GM19240 (cell line): ENCODE measurements around the gene FTO.
"Not testable (repeated sequence)": the region's sequence is repeated elsewhere in the genome, so short reads cannot be mapped to it uniquely, and the experiment has no call there.

Experiments used
- DNase-seq: peaks from one replicate; pipeline ENCODE4 v3.0.0; 2011; ENCODE audit warnings: low spot score; ENCODE audit not compliant: insufficient read length

Gene FTO

GRCh38 chr16:53855511-53855910 is 151.6 kb downstream of the FTO start:
- no peak for DNase-seq

DNA sequence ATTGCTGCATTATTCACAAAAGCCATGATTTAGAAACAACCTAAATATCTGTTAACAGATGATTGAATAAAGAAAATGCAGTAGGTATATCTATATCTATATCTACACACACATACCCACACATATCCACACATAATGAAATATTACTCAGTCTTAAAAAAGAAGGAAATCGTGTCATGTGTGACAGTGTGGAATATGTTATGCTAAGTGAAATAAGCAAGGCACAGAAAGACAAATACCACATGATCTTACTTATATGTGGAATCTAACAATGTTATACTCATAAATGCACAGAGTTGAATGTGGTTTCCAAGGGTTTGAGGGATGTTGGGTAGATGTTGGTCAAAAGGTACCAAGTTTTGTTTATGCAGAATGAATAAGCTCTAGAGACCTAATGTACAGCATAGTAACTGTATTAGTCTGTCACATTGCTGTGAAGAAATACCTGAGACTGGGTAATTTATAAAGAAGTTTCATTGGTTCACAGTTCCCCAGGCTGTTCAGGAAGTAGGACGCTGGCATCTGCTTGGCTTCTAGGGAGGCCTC is 156.1 kb downstream of the FTO start:
- no peak for DNase-seq

DNA sequence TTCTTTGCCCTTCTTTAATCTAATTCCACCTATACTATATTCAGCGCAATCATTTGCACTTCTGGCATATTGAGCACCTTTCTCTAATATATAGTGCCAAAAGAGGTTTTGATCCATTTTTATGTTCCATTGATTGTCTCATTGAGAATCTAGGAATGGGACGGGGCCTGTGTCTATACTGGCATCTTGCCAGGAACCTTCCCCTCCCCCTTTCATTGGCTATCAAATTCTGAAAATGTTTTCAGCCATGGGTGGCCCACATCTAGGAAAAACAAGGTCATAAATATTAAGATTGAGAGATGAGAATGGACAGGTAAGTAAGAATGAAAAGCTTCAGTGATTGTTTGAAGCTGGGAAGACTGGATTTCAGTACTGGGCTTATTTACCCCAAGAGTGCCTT is 159.9 kb downstream of the FTO start:
- no peak for DNase-seq

- DNase-seq = no peak
Measured at GRCh38 chr16:53864819-53865493, 161.0 kb downstream of the FTO start.

DNA sequence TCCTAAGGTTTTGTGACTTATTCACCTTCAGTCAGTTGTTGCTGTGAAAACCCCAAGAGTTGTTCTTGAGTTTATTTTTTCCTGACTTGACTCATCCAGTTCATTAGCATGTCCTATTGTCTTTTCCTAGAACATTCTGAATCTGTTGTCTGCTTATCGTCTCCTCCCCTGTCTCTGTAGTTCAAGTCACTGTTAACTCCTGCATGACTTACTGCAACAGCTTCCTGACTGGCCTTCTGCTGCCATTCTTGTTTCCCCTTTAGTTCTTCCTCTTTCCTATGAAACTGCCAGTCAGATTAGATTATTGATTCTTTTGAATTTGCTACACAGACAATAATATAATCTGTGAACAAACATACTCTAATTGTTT is 161.5 kb downstream of the FTO start:
- peak; percentile 6 for DNase-seq

DNA sequence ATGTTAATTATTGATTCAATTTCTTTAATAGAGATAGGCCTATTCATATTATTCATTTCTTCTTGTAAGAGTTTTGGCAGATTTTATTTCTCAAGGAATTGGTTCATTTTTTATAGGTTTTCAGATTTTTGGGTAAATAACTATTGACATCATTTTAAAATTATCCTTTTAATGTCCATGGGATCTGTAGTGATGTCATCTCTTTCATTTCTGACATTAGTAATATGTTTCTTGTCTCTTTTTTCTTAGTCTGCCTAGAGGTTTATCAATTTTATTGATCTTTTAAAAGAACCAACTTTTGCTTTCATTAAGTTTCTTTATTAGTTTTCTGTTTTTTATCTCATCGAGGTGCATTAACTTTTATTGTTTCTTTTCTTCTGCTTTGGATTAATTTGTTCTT is 162.6 kb downstream of the FTO start:
- DNase-seq = no peak

- DNase-seq = no peak
Measured at GRCh38 chr16:53870831-53871230, 166.9 kb downstream of the FTO start.

DNA sequence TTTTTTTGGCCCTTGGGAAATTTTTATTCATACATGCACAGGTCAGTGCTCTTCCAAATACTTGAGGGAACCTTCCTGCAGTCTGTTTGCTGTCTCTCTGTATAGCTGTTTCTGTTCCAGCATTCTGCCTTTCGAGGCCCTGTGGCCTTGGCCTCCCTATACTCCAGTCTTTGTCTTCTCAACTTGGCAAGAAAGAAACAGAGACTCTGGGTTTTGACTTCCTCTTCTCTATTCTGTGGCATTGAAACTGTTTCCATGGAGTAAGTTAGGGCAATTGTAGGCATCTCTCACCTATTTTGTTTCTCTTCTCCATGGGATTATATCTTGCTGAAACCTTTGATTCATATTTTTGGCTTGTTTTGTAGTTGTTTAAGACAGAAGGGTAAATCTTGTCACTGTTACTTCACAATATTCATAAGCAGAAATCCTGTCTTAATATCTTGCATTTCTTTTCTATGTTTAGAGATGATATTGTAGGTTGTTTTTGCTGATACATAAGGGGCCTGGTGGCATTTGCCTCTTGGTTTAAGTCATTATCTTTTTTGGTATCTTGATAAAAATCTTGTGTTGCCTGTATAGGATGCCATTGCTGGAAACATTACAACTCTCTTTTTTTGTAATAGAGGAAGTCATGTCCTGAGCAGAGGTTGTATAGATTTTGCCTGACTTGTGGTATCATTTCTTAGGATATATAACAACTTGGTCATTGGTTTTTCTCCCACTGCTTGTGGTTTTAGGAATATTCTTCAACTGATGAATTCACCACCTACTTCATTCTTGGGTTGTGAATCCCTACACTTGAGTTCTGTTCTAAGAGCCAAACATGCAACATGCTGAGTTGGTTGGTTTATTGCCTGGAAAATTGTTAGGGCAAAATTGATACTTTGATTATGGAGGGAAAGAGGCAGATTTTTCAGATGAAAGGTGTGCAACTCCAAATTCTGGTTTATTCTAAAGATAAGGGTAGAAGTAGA is 168.6 kb downstream of the FTO start:
- DNase-seq = no peak

GRCh38 chr16:53876811-53877210 is 172.9 kb downstream of the FTO start:
- no peak for DNase-seq

DNA sequence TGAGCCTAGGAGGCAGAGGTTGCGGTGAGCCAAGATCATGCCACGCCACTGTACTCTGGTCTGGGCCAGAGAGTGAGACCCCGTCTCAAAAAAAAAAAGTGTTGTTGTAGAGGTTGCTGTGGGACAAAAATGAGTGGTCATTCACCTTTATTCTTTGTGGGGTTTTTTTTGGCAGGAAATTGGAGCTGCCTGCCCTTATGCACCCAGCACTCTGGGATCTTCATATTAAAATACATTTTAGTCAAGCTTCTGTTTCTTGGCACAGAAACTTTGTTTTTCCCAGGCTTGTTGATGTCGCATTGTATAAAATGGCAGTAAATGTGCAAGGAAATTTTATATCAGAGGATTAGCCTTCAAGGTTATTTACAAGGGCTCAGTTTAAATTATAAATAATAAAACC is 174.3 kb downstream of the FTO start:
- DNase-seq = no peak

DNA sequence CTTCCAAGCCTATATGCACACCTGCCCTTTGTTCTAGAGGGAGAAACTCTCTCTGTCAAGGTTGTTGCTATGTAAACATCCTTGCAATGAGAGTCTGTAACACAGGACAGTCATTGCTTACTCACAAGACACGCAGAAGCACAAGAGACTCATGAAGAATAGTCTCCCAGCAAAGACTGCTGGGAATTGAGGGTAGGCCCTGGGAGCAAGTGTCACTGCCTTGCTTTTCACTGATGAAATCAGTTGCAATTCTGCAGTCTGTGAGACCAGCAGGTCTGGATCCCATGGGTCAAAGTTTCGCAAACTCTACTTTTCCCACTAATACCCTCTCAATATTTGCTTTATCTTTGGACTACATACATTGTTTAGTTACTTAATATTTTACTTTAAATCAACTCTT is 177.4 kb downstream of the FTO start:
- no peak for DNase-seq

DNA sequence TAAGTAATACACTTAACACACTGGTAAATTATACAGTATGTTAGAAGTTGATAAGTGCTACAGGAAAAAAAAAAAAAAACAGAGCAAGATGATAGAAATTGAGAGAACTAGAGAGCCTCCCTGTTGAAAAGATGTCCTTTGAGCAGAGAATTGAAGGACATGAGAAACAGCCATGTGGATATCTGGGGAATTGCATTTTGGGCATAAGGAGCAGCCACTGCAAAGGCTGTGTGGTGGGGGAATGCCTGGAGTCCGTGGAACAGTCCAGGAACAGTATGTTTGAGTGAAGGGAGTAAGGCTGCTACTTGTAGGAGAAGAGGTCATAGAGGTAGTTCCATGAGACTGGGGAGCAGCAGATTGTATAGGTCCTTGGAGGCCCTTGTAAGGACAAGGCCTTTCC is 178.4 kb downstream of the FTO start:
- no peak for DNase-seq

DNA sequence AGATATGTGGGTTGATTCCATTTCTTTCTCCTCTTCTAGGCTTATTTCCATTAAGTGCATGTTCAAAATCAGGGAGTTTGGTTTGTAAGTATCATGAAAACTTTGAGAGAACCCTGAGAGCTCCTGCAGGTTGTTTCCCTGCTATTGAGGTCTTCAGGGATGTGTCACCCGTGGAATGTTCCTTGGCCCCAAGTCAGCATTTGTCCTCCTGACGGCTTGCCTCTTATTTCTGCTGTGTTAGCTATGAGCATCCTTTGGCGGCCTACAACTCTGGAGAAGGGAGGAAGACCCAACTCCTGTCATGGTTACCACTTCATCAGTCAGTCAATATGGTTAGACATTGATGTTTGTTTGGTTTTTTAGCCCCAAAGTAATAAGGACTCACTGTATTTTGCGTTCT is 180.8 kb downstream of the FTO start:
- DNase-seq = no peak

GRCh38 chr16:53886482-53887378 is 182.8 kb downstream of the FTO start:
- no peak for DNase-seq

DNA sequence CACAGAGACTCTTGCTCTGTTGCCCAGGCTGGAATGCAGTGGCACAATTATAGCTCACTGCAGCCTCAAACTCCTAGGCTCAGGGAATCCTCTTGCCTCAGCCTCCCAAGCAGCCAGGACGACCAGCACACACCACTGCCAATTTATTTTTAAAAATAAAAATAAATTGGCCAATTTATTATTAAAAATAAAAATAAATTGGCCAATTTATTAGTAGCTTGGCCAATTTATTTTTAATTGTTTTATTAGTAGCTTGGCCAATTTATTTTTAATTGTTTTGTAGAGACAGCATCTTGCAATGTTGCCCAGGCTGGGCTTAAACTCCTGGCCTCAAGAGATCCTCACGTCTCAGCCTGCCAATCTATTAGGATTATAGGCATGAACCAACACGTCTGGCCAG is 184.3 kb downstream of the FTO start:
- no peak for DNase-seq

GRCh38 chr16:53890877-53891276 is 186.9 kb downstream of the FTO start:
- DNase-seq = not testable (repeated sequence)

GRCh38 chr16:53891409-53892139 is 187.6 kb downstream of the FTO start:
- DNase-seq = no peak

DNA sequence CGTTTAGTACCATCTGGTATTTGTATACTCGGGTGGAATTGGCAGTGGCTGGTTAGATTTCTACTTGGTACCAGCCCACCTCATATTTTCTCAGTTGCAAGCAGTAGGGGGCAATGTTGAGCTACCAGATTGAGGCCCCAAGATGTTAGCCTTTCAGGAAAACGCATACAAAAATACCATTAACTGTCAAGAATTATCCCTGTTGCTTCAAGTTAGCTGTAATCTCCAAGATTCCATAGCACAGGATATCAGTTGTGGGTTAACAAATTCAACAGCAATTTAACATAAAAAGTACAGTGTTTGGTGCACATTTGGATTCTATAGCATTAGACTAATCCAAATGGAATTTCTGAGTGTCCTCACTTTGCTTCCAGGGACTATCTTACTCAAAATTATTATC is 188.2 kb downstream of the FTO start:
- DNase-seq = no peak

DNA sequence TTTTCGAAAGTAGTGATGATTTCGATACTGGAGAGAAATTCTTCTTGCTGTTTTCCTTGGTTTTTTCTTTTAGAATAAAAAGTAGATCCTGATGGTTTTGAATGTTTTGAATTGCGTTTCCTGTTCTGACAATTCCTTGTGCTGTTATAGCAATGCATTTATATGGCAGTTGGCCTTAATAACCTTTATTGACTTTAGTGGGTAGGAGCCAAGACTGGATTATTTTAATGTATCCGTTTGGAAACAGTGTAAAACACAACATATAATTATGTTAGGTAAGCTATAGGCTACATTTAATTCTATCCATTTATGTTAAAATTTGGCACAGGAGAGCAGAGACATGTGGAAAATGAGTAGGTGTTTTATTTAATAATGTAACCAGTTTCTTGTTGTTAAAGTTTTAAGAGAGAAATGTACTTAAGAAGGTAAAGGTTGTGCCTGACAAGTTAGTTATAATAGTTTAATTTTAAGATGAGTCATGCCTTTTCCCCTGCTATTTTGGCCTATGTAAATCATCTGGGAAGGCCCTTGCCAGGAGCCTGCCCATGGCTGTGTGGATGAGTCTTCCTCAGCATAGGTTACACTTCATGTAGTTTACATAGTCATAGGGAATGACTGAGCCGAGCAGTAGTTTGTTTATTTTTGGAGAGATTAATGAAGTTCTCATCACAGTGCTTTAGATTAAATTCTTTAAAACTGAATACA is 189.9 kb downstream of the FTO start:
- no peak for DNase-seq

- DNase-seq = no peak
Measured at GRCh38 chr16:53894686-53895085, 190.7 kb downstream of the FTO start.
